HEK293T (cell line): ENCODE data around the gene WWOX.

Source experiments
- BHLHE40 ChIP-seq: fragments of 450-650 bp; IDR thresholded peaks from 2 replicates; pipeline ENCODE4 v1.6.1; 2016; ENCODE audit warnings: mild to moderate bottlenecking, moderate library complexity, borderline replicate concordance
- CTBP1 ChIP-seq: fragments of 450-650 bp; IDR thresholded peaks from 2 replicates; pipeline ENCODE4 v1.6.1; 2016; ENCODE audit warnings: borderline replicate concordance
- ELF4 ChIP-seq: fragments of 450-650 bp; IDR thresholded peaks from 2 replicates; pipeline ENCODE4 v1.6.1; 2017; ENCODE audit warnings: antibody characterized with exemption
- FOXA1 ChIP-seq: fragments of 450-650 bp; IDR thresholded peaks from 2 replicates; pipeline ENCODE4 v1.6.1; 2016; ENCODE audit warnings: mild to moderate bottlenecking
- FOXK2 ChIP-seq: fragments of 450-650 bp; IDR thresholded peaks from 2 replicates; pipeline ENCODE4 v1.6.1; 2016; ENCODE audit warnings: mild to moderate bottlenecking
- FOXM1 ChIP-seq: fragments of 450-650 bp; IDR thresholded peaks from 2 replicates; pipeline ENCODE4 v1.6.1; 2017; ENCODE audit warnings: mild to moderate bottlenecking, borderline replicate concordance
- HDGF ChIP-seq: fragments of 450-650 bp; IDR thresholded peaks from 2 replicates; pipeline ENCODE4 v1.6.1; 2017; ENCODE audit warnings: antibody characterized with exemption, borderline replicate concordance
- L3MBTL2 ChIP-seq: fragments of 450-650 bp; conservative IDR thresholded peaks from 2 replicates; pipeline ENCODE4 v1.6.1; 2016; ENCODE audit warnings: mild to moderate bottlenecking
- LEF1 ChIP-seq: fragments of 450-650 bp; IDR thresholded peaks from 2 replicates; pipeline ENCODE4 v1.6.1; 2017; ENCODE audit warnings: mild to moderate bottlenecking, borderline replicate concordance
- NFRKB ChIP-seq: fragments of 450-650 bp; IDR thresholded peaks from 2 replicates; pipeline ENCODE4 v1.6.1; 2016; ENCODE audit warnings: mild to moderate bottlenecking, moderate library complexity
- PKNOX1 ChIP-seq: fragments of 450-650 bp; IDR thresholded peaks from 2 replicates; pipeline ENCODE4 v1.6.1; 2016
- SP1 ChIP-seq: fragments of 450-650 bp; IDR thresholded peaks from 2 replicates; pipeline ENCODE4 v1.6.1; 2017
- SUZ12 ChIP-seq: fragments of 450-650 bp; IDR thresholded peaks from 2 replicates; pipeline ENCODE4 v1.6.1; 2016; ENCODE audit warnings: mild to moderate bottlenecking
- ZNF384 ChIP-seq: fragments of 450-650 bp; IDR thresholded peaks from 2 replicates; pipeline ENCODE4 v1.6.1; 2016

- peak; percentile 61; the same call in 1 of the 2 replicates for TF ChIP-seq FOXM1
- TF ChIP-seq SP1, result no peak
- TF ChIP-seq ZNF384, result no peak
- peak; percentile 94 for TF ChIP-seq PKNOX1
- TF ChIP-seq LEF1, result peak; percentile 87
- no peak for TF ChIP-seq SUZ12
- TF ChIP-seq FOXA1, result no peak
- no peak for TF ChIP-seq NFRKB
- TF ChIP-seq CTBP1, result peak; percentile 96
- TF ChIP-seq ELF4, result no peak
- no peak for TF ChIP-seq FOXK2
- no peak for TF ChIP-seq HDGF
- TF ChIP-seq BHLHE40, result no peak
- TF ChIP-seq L3MBTL2, result no peak
Observed at GRCh38 chr16:78289844-78290277, 190.4 kb downstream of the WWOX start.
